Hematopoietic multipotent progenitor cell treated with erythropoietin and hydrocortisone succinate and interleukin-3 and kit ligand, for 8 days (in vitro differentiated cells): Measurements from ENCODE around the gene HIGD2A.

ENCODE experiments used
- DNase-seq: peaks from one replicate; pipeline ENCODE4 v3.0.0-alpha.2; 2015

Gene HIGD2A

GRCh38 chr5:176418251-176418650, 29.7 kb downstream of the HIGD2A start:
- DNase-seq: no peak

GRCh38 chr5:176420086-176420485, 31.5 kb downstream of the HIGD2A start:
- no peak for DNase-seq

- DNase-seq: peak; percentile 50
Observed at GRCh38 chr5:176420972-176421544, 32.5 kb downstream of the HIGD2A start.

GRCh38 chr5:176424181-176424580, 35.6 kb downstream of the HIGD2A start:
- no peak for DNase-seq

- DNase-seq: no peak
Observed at GRCh38 chr5:176425138-176425537, 36.6 kb downstream of the HIGD2A start.

GRCh38 chr5:176425791-176426190, 37.2 kb downstream of the HIGD2A start:
- no peak for DNase-seq

- no peak for DNase-seq
Observed at GRCh38 chr5:176426876-176427275, 38.3 kb downstream of the HIGD2A start.

- no peak for DNase-seq
Observed at GRCh38 chr5:176427971-176428370, 39.4 kb downstream of the HIGD2A start.

- DNase-seq: no peak
Observed at GRCh38 chr5:176429972-176430371, 41.4 kb downstream of the HIGD2A start.

- no peak for DNase-seq
Observed at GRCh38 chr5:176432707-176433106, 44.2 kb downstream of the HIGD2A start.

- DNase-seq: no peak
Observed at GRCh38 chr5:176436656-176437055, 48.1 kb downstream of the HIGD2A start.

- DNase-seq: no peak
Observed at GRCh38 chr5:176438959-176439757, 50.6 kb downstream of the HIGD2A start.
